ENCODE data around the gene UFC1. TPM values are rescaled to one million over a fixed set of nuclear protein-coding genes. Genes with fewer than 3 reads are reported as not detected.
"Not testable (repeated sequence)": the region's sequence is repeated elsewhere in the genome, so short reads cannot be mapped to it uniquely, and the experiment has no call there.

UFC1 gene
- 103 TPM for polyA plus RNA-seq (2013, experiment 1 of 2; ENCODE audit: insufficient read length)
- polyA plus RNA-seq (2013, experiment 2 of 2; ENCODE audit: insufficient read length), result 94.3 TPM

DNA sequence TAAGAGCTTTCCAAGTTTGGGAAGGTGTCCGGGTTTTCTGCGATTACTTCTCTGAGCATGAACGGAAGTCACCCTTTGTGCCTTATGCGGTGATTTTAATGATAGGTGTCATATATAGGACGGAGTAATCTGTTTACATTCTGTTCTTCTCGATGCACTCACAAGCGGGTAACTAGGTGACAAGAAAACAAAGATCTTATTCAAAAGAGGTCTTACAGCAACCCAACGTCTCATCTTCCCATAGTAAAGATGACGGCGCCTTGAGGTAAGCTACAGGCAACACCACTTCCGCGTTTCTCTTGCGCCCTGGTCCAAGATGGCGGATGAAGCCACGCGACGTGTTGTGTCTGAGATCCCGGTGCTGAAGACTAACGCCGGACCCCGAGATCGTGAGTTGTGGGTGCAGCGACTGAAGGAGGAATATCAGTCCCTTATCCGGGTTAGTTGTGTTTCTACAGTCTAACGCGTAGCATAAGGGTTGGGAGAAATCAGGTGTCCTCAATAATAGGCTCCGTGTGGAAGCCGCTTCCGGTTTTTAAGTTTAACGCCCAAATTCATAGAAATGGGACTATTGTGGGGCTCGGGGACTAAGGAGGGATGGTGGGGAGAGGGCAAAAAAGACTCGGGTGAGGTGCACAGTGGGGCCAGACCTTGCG lies at the start of gene UFC1:
TSS of gene UFC1 (plus strand) at position 297 of the 656 bp plus-strand sequence. CDS start at position 317, 20 bp downstream.
- peak; percentile 90 for DNase-seq

DNA sequence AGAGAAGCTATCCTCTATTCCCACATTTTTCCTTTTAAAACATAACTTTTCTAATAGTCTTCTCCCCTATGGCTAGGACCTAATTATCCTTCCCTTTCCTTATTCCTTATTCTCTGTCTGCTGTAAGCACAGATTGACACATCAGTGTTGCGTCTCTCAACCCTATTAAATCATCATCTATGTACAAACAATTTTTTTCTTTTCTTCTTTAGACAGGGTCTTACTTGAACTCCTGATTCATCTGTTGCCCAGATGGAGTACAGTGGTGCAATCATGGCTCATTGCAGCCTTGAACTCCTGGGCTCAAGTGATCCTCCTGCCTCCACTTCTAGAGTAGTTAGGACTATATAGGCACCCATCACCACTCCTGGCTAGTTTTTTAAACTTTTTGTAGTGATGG lies 47.3 kb upstream of the UFC1 start:
- no peak for DNase-seq

DNA sequence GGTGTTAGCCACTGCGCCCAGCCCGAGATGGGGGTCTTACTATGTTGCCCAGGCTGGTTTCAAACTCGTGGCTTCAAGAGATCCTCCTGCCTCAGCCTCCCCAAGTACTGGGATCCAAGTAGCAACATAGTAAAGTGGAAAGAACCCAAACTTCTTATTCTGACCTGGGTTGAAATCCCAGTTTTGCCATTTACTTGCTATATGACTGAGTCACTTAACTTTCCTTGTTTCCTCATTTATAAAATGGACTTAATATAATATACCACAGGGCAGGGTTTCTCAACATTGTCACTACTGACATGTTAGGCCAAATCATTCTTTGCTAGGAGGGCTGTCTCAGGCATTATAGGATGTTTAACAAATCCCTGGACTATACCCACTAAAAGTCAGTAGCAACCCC lies 42.7 kb upstream of the UFC1 start:
- no peak for DNase-seq

DNA sequence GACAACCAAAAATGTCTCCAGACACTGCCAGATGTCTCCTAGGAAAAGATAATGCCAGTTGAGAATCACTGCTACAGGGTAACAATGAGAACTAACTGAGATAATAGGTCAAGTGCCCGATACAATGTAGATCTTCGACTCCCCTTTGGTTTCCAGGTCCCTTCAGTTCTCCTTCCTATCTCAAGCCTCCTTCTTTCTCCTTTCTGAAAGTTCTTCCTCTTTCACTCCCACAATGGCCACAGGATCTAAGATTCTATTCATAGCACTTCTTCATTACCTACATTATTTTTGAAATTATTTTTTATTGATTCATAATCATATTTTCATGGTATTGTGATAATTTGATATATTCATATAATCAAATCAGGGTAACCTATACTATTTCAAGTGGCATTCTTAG lies 42.3 kb upstream of the UFC1 start:
- DNase-seq, result no peak

DNA sequence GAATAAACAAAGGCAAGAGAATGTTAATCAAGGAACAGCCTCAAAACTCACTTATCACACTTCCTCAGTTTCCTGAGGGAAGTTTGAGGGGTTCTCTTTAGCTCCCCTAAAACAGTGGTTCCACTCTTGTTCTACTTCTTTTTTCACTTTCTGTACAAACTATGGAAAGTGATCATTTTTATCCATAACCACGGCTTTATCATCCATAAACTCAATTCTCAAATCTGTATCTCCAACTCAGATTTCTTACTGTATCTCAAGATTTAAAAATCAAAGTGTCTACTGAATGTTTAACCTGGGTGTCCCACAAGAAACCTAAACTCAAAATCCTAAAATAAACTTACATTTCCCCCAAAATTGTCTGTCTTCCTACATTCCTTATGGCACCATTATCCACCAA lies 39.9 kb upstream of the UFC1 start:
- no peak for DNase-seq

DNA sequence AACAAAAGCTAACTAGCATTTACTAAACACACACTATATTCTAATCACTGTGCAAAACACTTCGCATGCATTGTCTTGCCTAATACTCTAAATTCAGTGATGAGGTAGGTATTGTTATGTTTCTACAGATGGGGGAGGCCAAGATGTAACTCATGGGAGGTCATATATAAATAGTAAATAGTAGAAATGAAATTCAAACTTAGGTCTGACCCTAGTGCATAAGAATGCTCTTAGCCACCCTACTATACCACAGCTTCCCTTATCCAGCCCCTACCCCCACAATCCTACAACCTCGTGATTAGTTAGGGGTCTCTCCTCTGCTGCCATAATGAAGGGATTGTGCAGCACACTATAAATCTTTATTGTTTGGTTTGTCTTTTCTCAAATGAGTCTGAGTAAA lies 39.2 kb upstream of the UFC1 start:
- DNase-seq, result no peak

DNA sequence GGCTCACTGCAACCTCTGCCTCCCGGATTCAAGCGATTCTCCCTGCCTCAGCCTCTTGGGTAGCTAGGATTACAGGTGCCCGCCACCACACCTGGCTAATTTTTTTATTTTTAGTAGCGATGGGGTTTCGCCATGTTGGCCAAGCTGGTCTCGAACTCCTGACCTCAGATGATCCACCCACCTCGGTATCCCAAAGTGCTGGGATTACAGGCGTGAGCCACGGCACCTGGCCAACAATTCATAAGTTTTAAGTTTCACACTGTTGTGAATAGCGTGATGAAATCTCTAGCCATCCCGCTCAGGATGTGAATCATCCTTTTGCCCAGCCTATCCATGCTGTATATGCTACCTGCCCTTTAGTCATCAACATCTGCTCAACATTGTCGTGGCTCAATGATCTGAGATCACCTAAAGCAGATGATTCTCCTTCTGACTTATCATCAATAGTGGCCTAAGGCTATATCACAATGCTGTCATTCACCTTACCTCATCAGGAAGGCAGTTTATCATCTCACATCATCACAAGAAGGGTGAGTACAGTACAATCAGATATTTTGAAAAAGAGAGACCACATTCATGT lies 38.6 kb upstream of the UFC1 start:
- DNase-seq, result peak; percentile 79

DNA sequence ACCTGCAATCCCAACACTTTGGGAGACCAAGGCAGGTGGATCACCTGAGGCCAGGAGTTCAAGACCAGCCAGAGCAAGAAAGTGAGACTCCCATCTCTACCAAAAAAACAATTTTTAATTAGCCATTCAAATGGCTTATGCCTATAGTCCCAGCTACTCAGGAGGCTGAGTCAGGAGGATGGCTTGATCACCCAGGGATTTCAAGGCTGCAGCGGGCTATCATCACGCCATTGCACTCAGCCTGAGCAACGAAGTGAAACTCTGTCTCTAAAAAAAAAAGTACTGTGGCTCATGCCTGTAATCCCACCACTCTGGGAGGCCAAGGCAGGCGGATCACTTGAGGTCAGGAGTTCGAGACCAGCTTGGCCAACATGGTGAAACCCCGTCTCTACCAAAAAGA lies 37.8 kb upstream of the UFC1 start:
- not testable (repeated sequence) for DNase-seq

DNA sequence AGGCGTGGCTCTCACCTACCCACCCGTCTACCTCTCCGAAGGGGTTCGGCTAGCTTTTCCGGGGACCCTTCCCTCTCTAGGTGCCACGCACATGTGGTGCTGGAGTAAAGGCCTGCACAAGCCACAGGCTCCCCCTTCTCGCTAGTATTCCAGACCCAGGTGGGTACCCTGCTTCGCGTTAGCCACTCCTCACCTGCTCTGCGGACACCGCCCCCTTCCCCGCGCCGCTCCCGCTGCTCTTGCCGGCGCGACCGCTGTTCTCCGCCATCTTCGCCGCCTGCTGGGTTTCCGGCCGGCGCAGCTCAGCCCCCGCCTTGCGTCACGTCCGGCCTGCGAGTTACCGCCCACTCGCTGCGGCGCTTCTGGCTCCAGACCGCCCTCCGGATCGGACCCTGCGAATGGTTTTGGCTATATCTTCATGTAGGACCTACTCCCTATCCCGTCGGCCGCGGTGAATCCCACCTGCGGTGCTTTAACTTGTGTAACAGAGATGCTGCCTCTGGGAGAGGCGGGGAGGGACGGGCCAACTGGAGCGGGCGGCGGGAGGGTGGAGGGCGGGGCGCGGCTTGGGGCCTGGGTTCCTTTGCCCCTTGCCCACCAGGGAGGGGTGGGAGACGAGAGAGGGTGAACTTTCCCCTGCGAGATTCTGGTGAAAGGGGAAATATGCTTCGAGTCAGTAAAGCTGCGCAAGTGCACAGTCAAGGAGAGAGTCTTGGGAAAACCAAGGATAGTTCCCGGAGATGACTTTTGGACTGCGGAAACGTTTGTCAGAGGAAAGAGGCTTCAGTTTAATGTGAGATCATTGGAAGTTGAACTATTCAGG lies 35.8 kb upstream of the UFC1 start, which contains the start of the genes NIT1 and PFDN2:
TSS of gene NIT1 (plus strand) at position 347 of the 823 bp plus-strand sequence. CDS start at position 419, 72 bp downstream.
TSS of gene PFDN2 (minus strand) at position 279 of the 823 bp plus-strand sequence. CDS start at position 268, 11 bp downstream.
- DNase-seq, result peak; percentile 80

DNA sequence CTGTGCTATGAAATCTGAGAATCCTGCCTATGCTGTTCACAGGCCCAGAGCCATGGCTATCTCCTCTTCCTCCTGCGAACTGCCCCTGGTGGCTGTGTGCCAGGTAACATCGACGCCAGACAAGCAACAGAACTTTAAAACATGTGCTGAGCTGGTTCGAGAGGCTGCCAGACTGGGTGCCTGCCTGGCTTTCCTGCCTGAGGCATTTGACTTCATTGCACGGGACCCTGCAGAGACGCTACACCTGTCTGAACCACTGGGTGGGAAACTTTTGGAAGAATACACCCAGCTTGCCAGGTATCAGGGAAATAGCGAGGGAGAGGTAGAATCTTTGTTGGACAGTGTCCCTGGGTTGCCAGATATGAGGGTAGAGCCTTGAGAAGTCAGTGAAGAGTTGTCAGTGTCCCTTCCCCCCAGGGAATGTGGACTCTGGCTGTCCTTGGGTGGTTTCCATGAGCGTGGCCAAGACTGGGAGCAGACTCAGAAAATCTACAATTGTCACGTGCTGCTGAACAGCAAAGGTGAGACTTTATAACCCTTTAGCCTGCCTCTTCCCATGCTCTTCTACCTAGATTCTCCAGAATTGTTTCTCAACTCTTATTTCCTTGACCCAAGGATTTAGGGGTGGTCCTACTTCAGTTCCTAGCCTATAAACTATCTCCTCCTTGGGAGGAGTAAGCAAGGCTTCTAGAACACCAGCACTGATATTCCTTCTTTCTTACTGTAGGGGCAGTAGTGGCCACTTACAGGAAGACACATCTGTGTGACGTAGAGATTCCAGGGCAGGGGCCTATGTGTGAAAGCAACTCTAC lies 34.5 kb upstream of the UFC1 start:
- peak; percentile 67 for DNase-seq

DNA sequence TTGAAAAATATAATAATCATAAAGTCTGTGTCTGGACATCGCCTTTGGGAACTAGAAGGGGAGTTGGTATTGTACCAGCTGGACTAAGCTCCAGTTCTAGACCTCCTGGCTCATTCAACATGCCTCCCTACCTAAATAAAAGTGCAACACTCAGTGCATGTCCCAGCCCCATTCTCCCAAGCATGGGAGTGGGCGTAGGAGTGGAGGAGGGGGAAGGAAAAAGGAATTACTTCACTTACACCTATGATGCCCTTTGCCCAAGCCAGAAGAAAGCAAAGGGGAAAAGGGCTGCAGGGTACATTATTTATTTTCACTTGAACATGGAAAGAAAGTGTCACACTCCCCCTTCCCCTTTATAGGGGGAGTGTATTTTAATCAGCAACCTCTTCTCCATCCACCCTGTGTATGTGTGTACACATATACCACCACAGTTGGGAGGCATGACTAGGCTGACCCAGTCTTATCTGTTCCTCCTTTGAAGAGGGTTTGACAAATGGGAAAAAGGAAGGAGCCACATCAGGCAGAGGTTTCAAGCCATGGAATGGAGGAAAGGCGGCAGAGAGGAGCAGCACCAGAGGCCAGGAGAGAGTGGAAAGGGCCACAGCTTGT lies 32.6 kb upstream of the UFC1 start:
- no peak for DNase-seq

DNA sequence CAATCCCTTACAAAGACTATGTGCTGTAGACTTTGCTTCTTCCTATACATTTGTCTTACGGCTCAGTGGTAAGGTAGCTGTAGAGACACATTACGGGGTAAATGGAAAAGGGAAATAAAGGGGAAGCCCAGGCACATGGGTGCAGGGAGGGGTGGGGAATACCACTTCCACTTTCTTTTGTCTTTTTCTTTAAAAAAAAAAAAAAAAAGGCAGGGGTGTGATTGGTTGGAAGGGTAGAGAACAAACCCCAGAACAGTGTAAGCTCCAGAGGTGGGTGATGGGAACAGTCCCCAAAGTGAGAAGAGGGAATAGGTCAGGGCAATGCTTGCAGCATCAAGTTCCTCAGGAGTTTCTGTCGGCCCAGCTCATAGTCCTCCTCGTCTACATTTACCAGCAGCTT lies 31.9 kb upstream of the UFC1 start:
- DNase-seq, result no peak

DNA sequence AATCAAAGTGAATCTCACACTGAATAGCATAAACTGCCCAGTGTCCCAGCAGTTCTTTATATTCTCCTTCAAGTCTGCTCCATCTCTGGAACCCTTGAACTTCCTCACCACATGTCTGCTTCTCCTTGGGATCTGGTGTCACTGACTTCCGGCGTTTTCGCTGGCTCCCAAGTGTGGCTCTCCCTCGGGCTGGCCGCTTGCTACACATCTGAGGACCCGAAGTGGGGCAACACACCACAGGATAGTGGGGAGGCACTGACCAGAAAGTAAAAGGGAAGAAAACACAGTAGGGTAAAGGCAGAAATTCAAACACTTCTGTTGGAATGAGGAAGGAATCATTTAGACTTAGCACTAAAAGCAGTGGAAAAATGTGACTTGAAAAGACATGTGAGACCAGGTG lies 30.8 kb upstream of the UFC1 start:
- no peak for DNase-seq

DNA sequence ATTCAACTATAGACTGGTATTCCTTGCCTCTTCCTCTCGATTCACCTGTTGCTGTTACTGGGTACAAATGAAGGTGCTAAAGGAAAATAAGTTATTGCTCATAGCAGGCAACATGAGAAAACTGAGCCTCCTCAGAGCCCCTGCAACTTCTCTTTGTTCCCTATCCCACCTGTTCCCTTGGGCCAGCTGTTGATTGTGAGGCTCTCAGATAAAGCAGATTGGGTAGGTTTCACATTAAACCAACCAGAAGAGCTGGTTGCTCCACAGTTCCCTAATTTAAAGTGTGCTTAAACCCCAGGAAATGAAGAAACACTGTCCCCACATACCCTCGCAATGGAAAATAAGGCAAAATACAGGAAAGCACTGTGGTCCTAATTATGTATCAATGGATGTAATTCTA lies 26.1 kb upstream of the UFC1 start:
- DNase-seq, result no peak

DNA sequence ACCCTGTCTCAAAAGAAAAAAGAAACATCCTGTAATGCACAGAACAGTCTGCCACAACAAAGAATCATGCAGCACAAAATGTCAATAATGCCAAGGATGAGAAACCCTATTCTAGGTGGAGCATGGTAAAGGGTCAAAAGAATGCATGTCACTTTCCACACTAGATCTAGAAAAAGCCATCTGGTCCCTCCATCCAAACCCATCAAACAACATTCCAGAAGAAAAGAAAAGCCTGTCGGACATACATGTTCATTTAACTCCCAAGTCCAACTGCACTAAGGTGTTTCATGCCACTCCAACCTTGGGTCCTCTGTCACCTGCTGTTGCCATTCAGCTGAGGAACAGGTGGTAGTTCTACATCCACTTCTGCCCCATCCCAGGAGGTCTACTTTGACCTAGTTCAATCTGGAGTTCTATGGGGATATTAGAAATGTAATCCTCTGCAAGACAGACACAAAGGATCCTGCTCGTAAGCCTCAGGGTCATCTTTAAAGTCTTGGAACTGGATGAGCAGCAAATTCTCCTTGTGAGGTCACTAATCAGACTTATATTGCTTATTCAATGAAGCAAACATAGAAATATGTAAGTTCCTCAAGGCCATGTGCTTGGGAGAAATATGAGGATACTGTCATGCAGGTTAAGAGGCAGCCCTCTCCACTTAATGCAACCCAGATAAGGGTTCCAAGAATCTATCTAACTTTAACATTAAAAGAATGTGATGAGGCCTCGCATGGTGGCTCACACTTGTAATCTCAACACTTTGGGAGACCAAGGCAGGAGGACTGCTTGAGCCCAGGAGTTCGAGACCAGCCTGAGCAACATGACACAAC lies 25.0 kb upstream of the UFC1 start:
- no peak for DNase-seq

DNA sequence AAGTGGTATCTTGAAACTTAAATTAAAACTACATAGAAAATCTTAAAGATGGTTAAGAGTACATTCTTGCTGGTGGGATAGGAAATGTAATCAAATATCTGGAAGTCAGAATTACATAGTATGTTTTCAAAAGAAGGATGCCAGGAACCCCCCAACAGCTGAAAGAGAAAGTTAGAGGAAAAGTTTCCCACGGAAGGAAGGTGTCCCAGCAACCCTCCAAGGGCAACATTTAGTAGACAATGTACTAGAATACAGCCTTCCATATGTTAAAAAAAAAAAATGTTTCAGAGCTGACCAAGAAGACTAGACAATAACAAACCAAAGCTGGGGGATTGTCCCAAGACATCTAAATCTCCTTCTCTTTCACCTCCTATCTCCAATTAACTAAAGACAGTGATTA lies 23.5 kb upstream of the UFC1 start:
- no peak for DNase-seq

DNA sequence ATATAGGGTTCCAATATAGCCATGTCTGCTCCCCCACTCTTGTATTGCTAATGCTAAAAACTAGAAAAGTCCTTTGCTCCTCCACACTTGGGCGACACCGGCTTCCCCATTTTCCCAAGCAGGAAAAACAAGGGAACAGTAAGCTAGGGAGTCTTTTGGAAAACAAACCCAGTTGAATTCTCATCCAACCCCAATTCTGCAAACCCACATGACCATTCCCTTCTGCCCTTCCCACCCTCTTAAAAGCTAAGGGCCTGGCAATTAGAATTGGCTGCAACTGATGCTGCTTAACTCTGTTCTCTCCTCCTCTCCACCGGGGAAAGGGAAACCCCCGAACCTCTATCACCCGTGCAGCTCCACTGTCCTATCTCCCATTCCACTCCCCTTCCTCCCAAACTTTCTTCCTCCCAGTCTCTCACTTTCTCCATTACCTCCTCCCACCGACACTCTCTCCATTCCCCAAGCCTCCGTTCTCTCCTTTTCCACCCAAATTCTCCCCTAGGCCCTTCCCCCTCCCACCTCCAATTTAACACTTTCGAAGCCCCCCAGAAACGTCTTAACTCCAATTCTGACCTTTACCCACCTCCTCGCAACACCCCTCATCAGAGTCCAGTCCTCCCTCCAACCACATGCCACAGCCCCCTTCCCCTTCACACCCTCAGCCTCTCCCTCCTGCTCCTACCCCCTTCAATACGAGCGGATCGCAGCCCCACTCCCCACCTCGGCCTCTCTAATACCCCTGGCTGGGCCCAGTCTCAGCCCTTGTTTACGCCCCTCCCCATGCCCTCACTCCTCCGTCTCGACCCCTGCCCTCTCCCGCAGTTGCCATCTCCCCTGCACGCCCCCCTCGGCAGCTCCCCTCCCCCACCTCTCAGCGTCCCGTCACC lies 22.0 kb upstream of the UFC1 start:
- no peak for DNase-seq

DNA sequence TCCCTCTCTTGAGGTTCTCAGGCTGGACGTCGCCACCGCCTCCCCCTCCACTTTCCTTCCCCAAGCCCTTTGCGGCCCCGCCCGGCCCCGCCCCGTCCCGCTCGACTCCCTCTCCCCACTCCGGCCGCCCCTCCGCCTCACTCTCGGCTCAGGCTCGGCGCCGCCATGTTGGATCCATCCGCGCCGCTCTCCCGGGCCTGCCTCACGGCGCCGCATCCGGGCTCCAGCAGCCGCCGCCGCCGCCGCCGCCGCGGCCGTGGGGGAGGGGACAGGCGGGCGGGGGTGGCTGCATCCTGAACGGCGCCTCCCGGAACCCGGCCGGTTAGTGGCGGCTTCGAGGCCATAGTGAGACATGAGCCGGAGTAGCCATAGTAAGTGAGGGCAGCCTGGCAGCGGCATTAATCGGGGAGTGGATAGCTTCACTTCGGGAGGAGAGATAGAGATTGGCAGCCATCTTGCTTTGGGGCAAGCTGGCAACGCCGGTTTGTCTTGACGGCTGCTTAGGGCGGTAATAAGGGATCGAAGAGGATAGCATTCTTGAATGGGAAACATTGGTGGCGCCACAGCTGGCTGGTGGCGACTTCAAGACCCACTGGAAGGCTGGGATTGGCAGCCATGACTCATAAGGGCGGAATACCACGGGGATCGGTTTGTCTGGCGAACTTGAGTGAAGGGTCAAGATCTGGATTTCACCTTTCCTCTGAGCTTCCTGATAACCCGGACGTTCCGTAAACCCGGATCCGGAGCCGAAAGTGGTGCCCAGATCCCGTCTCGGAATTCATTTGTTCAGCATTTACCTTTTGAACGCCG lies 21.2 kb upstream of the UFC1 start, which contains the start of gene DEDD:
TSS of gene DEDD (minus strand) at position 258 of the 810 bp plus-strand sequence. CDS start 8,205 bp downstream, outside the sequence.
- peak; percentile 98 for DNase-seq

DNA sequence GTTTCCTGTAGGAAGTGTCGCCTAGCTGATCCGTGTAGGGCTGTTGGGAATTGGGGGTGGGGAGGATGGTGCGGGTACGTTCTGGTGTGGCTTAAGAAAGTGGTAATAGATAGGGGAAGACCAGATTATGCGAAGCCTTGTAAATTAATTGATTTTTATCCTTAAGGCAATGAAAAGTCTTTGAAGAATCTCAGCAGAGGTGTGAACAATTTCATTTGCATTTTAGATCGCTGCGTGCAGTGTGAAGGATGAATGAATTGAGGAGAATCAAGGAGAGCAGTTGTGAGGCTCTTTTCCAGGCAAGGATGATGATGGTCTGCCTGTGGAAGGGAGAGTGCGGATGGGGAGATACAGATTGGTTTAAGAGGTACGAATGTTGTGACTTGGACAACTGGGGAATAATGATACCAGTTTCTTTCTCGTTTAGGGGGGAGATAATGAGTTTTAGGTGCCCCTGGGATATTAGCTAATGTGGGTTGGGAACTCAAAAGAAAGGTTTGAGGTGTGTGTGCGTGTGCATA lies 20.5 kb upstream of the UFC1 start:
- DNase-seq, result no peak

Data from fibroblast of skin of abdomen (primary cell).